SKM-1 treated with dmso at 0.1 percent for 144 hours (cell line): ENCODE data around the gene PSMA4.
"Not testable (repeated sequence)": the region's sequence is repeated elsewhere in the genome, so short reads cannot be mapped to it uniquely, and the experiment has no call there.

ENCODE experiments used
- DNase-seq: peaks from one replicate; lab custom pipeline; 2025; ENCODE audit not compliant: unreplicated experiment; lab: John Stamatoyannopoulos, UW

The PSMA4 gene

DNA sequence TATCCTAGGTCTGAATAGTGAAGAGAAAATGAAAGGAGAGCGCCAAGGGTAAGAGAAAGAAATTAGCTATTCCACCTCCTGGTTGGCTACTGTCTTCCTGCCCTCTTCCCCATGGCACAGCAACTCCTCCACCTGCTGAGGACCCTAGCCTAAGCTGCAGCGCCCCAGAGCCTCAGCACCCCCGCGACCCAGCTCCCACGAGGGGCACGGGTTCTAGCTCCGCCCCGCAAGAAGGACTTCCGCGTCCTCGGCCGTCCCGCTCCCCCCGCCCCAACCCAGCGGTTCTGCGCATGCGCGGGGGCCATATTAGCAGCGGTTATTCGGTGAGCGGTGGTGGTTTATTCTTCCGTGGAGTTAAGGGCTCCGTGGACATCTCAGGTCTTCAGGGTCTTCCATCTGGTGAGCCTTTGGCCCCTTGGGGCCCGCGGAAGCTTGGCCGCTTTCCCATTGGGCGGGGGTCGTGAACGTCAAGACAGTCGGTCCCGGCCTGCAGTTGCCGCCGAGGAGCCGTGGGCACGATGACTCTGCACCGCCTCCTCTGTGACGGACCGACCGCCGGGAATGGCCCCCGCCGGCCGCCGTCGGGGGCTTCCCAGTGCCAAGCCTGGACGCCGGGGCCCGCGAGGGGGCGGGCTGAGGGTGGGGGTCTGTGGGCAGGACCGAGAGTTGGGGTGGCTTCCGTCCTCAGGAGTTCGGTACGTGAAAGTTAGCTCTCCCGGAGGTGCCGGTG is at the start of gene PSMA4:
Gene PSMA4, plus strand, starts transcription at position 304 of the 730 bp plus-strand sequence. CDS start 1,484 bp downstream, outside the sequence.
- DNase-seq = peak; percentile 66

GRCh38 chr15:78492872-78493271 is 47.4 kb upstream of the PSMA4 start:
- DNase-seq = no peak

- DNase-seq = no peak
Observed at GRCh38 chr15:78501857-78502256, 38.4 kb upstream of the PSMA4 start.

DNA sequence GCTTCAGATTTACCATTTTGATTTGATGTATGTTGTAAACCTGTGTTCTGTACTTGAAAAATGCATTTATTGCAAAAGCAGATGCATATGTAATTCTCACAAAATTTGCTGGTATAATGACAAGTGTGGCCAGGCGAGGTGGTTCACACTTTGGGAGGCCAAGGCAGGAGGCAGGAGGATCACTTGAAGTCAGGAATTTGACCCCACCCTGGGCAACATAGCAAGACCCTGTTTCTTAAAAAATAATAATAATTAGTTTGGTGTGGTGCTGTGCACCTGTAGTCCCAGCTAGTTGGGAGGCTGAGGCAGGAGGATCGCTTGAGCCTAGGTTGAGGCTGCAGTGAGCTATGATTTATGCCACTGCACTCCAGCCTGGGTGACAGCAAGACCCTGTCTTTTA is 37.6 kb upstream of the PSMA4 start:
- DNase-seq = no peak

- peak; percentile 90 for DNase-seq
Observed at GRCh38 chr15:78506971-78507830, 33.0 kb upstream of the PSMA4 start, which contains the start of gene HYKK. Gene HYKK, plus strand, starts transcription at chr15:78507577. Its CDS starts 5,512 bp downstream, at chr15:78513089.

DNA sequence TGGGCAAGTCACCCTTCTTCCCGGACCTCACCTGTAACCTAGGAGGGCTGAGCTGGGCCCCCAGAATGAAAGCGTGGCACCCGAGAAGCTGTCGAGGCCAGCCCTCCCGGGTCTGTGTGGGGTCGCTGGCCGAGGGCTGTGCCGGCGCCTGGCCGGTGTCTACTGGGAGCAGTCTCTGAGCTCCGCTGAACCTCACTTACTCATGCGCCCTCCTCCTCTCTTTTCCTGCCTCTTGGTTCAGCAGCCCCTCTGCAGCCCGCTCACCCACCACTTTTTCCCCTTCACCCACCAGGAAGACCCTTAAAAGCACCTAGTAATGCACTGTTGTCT is 32.4 kb upstream of the PSMA4 start:
- no peak for DNase-seq

DNA sequence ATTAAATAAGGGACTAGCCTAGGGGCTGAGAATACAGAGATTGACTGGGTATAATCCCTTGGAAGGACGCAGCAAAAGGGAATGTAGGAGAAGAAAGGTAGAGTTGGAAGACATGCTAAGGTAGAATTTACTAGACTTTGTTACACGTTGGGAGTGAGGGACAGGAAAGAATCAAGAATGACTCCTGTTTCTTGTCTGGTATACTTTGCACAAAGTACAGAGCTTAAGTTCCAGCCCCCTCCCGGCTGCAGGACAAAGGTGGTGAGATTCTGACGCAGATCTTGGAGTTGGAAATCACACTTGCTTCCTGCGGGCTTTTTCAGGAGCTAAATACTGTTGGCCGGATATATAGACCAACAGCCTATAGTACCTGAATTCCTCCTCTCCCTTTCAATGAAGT is 32.0 kb upstream of the PSMA4 start:
- no peak for DNase-seq

GRCh38 chr15:78509726-78510312 is 30.4 kb upstream of the PSMA4 start:
- no peak for DNase-seq

- not testable (repeated sequence) for DNase-seq
Observed at GRCh38 chr15:78520035-78520434, 20.2 kb upstream of the PSMA4 start.

GRCh38 chr15:78524230-78524629 is 16.0 kb upstream of the PSMA4 start:
- DNase-seq = no peak

DNA sequence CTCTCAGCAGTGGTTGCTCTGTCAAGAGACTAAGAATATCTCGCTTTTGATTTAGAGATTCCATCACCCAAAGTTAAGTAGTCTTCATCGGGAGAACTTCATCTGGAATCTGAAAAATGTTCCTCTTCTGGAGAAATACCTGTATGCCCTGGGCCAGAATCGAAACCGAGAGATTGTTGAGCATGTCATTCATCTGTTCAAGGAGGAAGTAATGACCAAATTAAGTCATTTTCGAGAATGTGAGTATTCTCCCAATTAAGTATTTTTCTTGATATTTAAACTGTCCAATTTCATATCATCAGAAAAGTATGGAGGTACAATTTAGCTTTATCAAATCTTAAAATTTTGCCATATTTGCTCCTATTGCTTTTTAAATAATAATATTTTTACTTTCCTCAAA is 12.9 kb upstream of the PSMA4 start:
- no peak for DNase-seq

- DNase-seq = no peak
Observed at GRCh38 chr15:78533331-78533730, 6.9 kb upstream of the PSMA4 start.

GRCh38 chr15:78536134-78536533 is 4.1 kb upstream of the PSMA4 start:
- no peak for DNase-seq

DNA sequence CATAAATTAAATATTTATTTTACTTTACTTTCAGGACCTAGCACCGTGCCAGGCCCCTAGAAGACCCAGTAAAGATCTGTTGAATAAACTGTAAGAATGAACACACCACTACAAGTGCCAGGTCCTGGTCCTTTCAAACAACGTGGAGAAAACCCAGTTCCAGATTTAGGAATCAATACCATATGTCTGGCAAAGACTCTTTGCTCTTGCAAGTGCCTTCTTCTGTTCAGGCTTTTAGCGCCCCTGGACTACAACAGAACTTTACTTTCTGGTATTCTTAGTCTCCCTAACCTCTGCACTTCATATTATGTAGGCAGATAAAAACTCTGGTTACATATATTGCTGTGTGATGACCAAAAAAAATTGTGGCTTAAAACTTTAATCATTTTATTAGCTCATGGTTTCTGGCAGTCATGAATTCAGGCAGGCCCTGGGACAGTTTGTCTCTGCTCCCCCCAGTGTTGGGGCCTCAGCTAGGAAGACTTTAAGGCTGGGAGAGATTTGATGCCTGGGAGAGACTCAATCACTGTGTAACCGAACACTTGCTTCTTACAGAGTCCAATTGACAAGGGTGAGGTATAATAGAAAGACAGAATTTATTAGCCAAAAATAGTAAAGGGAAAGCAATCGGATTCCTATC is 2.9 kb upstream of the PSMA4 start:
- no peak for DNase-seq

DNA sequence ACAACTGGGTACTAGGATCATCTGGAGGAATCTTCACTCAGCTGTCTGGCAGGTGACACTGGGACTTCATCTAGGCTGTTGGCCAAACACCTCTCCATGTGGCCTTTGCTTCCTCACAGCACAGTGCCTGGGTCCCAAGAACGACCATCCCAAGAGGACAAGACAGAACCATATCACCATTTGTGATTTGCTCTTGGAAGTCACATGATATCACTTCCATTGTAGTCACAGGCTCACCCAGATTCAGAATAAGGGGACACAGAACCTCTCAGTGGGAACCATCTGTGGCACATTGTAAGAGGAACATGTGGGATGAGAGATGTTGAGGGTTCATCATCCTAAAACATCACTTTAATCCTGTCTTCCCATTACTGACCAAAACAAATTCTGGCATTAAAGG is 1.9 kb upstream of the PSMA4 start:
- DNase-seq = no peak

DNA sequence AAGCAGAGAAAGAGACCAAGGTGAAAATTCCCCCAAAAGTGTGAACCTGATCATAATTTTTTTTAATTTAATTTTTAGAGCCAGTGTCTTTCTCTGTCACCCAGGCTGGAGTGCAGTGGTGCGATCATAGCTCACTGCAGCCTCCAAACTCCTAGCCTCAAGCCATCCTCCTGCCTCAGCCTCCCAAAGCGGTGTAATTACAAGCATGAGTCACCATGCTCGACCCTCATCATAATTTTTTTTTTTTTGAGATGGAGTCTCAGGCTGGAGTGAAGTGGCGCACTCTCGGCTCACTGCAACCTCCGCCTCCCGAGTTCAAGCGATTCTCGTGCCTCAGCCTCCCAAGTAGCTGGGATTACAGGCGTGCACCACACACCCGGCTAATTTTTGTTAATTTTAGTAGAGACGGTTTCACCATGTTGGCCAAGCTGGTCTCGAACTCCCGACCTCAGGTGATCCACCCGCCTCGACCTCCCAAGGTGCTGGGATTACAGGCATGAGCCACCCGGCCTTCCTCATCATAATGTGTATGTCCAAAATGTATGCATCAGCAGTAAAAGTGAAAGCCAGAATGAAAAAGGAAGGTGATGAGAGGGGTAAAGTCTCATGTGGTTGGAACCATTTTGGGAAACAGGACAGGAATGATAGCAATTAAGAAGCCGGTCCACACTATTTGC is 642 bp upstream of the PSMA4 start:
- not testable (repeated sequence) for DNase-seq

GRCh38 chr15:78540871-78541743 is 863 bp downstream of the PSMA4 start:
- DNase-seq = peak; percentile 2

- no peak for DNase-seq
Observed at GRCh38 chr15:78541744-78542034, 1.4 kb downstream of the PSMA4 start.

DNA sequence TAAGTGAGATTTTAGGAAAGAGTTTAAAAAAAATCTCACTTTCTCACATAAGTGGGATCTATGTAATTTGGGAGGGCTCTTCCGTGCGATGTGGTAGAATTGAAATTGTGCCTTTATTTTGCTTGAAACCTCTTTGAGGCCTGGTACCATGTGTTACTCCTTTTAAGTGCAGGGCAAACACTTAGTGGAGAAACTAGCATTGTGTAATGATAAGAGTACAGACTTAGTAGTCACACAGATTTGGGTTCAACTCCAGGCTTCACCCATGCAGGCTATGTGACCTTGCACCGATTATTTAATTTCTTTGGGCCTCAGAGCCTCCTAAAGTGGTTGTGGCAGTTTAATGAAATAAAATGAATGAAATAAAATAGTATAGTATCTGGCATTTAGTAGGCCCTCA is 2.4 kb downstream of the PSMA4 start:
- DNase-seq = no peak

DNA sequence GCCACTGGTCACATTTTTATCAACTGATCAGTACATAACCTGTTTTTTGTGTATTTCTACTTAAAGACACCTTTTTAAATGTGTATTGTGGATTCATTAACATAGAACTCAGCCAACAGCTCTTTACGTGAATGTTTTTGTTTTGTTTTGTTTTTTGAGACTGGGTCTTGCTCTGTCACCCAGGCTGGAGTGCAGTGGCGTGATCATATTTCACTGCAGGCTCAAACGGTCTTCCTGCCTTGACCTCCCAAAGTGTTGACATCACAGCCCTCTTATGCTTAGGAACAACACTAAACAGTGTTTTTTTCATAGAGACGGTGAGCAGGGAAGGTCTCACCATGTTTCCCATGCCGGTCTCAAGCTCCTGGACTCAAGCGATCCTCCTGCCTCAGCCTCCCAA is 9.9 kb downstream of the PSMA4 start:
- DNase-seq = no peak
